ENCODE results near the gene UBAC2.

UBAC2 gene

DNA sequence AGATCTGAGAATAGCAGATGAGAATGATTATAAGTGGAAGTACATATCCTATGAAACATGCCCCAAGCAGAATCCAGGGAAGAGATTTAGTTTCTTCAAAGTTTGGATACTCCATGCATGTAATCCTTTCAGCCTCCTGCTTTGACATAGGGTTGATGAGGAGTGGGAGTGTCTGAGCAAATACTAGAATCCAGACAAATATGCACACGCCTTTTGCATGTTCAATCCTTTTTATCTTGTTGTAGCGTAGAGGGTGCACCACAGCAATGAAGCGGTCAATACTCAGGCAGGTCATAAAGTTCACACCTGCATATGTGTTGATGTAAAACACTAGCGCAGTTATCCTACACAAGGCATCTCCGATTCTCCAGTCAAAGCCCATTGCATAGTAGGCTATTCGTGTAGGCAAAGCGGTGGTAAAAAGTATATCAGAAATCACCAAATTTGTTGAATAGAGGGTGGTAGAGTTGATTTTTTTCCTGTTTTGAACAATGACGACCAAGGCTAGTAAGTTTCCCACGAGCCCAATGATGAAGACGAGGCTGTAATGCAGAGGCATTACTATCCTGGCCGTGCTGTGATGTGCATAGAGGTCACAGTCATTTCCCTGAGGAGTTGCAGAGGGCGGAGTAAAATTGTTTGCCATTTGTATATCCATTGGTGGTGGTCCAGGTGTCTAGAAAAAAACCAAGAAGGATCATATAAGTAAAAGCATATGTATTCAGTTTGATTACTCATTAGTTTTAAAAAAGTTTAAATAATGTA lies 95.0 kb downstream of the UBAC2 start:
- peaks cover 21% of the 10 kb centered on the region; the same call in 1 of the 2 replicates for H3K36me3 ChIP-seq (ENCODE audit: insufficient read depth, low read length)
- TF ChIP-seq EZH2 (IDR thresholded peaks at IDR 0.05; ENCODE audit: borderline replicate concordance, low read depth, low read length, severe bottlenecking), result no peak
- TF ChIP-seq, protein P1, sequence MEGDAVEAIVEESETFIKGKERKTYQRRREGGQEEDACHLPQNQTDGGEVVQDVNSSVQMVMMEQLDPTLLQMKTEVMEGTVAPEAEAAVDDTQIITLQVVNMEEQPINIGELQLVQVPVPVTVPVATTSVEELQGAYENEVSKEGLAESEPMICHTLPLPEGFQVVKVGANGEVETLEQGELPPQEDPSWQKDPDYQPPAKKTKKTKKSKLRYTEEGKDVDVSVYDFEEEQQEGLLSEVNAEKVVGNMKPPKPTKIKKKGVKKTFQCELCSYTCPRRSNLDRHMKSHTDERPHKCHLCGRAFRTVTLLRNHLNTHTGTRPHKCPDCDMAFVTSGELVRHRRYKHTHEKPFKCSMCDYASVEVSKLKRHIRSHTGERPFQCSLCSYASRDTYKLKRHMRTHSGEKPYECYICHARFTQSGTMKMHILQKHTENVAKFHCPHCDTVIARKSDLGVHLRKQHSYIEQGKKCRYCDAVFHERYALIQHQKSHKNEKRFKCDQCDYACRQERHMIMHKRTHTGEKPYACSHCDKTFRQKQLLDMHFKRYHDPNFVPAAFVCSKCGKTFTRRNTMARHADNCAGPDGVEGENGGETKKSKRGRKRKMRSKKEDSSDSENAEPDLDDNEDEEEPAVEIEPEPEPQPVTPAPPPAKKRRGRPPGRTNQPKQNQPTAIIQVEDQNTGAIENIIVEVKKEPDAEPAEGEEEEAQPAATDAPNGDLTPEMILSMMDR (IDR thresholded peaks at IDR 0.05; ENCODE audit: borderline replicate concordance, extremely low read depth, low read length, poor library complexity, severe bottlenecking), result no peak
- H3K9me3 ChIP-seq (ENCODE audit: insufficient read depth, low read length, severe bottlenecking), result no peaks in the 10 kb centered on the region
- no peaks in the 10 kb centered on the region for H3K4me1 ChIP-seq (ENCODE audit: insufficient read depth, low read length)
- H3K27ac ChIP-seq (ENCODE audit: low read length), result no peak overlapping the region
- DNase-seq, result no peak
- H3K79me2 ChIP-seq (ENCODE audit: insufficient read depth, low read length), result peaks cover 10% of the 10 kb centered on the region; the same call in 1 of the 2 replicates
- no peak for ATAC-seq (ENCODE audit: insufficient read depth, low read depth)
- H3K4me2 ChIP-seq (ENCODE audit: insufficient read depth, low read length), result no peak overlapping the region
- H3K4me3 ChIP-seq (ENCODE audit: low read depth in 1 of 2, low read length in 2 of 2), result no peak overlapping the region
- H3K9ac ChIP-seq (ENCODE audit: low read depth, low read length), result no peak overlapping the region
- no peaks in the 10 kb centered on the region for H3K27me3 ChIP-seq (ENCODE audit: insufficient read depth, low read length, poor library complexity)
- H2AFZ ChIP-seq (ENCODE audit: low read depth, low read length), result no peak overlapping the region
- peaks cover 7% of the 10 kb centered on the region; the same call in 1 of the 2 replicates for H4K20me1 ChIP-seq (ENCODE audit: insufficient read depth, low read length)

DNA sequence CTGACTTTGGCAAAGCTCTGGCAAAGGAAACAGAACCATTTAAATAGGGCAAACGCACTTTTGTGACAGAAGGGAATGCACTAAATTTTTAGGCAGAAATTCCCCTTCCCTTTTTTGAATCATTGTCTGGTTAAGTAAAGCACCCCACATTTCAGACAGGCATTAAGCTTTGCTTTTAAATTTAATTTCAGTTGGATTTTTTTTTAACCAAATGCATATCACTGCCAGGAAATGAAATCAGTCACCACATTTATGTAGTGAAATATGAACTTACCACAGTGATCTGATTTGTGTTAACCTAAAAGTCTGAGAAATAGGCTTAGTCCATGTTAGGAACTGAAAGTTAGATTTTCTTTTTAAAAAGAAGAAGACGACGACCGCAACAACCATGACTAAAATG lies 95.7 kb downstream of the UBAC2 start:
- Histone ChIP-seq H3K27me3 (ENCODE audit: insufficient read depth, low read length, poor library complexity) (no peaks in the 10 kb centered on the region), H3K27ac (ENCODE audit: low read length) (no peak overlapping the region), H3K4me2 (ENCODE audit: insufficient read depth, low read length) (no peak overlapping the region), H3K79me2 (ENCODE audit: insufficient read depth, low read length) (peaks cover 10% of the 10 kb centered on the region; the same call in 1 of the 2 replicates), H3K36me3 (ENCODE audit: insufficient read depth, low read length) (peaks cover 21% of the 10 kb centered on the region; the same call in 1 of the 2 replicates), H4K20me1 (ENCODE audit: insufficient read depth, low read length) (peaks cover 9% of the 10 kb centered on the region; the same call in 1 of the 2 replicates), H2AFZ (ENCODE audit: low read depth, low read length) (no peak overlapping the region), H3K9ac (ENCODE audit: low read depth, low read length) (no peak overlapping the region), H3K4me1 (ENCODE audit: insufficient read depth, low read length) (no peaks in the 10 kb centered on the region), H3K4me3 (ENCODE audit: low read depth in 1 of 2, low read length in 2 of 2) (no peak overlapping the region), H3K9me3 (ENCODE audit: insufficient read depth, low read length, severe bottlenecking) (no peaks in the 10 kb centered on the region)
- ATAC-seq (ENCODE audit: insufficient read depth, low read depth) (no peak), DNase-seq (no peak)
- TF ChIP-seq, protein P1 (IDR thresholded peaks at IDR 0.05; ENCODE audit: borderline replicate concordance, extremely low read depth, low read length, poor library complexity, severe bottlenecking), result no peak
- TF ChIP-seq EZH2 (IDR thresholded peaks at IDR 0.05; ENCODE audit: borderline replicate concordance, low read depth, low read length, severe bottlenecking), result no peak

DNA sequence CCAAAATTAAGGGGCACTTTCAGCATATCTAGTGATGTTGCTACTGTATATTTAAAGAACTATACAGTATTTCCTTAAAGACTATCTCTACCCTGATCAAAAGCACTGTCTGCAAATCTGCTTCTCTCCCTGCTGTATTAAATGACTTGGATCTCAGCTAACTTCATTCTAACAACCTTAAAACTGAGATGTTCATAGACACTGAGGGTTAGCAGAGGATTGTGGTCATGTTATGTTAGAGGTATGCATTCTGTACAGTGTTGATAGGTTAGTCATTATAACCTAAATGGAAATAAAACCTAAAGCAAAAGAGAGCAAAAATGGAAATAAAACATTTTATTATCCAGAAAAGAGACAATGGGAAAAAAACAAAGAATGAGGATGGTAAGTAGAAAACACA lies 96.7 kb downstream of the UBAC2 start:
- H3K9ac ChIP-seq (ENCODE audit: low read depth, low read length), result no peak overlapping the region
- ATAC-seq (ENCODE audit: insufficient read depth, low read depth), result no peak
- H3K36me3 ChIP-seq (ENCODE audit: insufficient read depth, low read length), result peaks cover 21% of the 10 kb centered on the region; the same call in 1 of the 2 replicates
- no peak overlapping the region for H3K4me2 ChIP-seq (ENCODE audit: insufficient read depth, low read length)
- no peaks in the 10 kb centered on the region for H3K27me3 ChIP-seq (ENCODE audit: insufficient read depth, low read length, poor library complexity)
- H3K79me2 ChIP-seq (ENCODE audit: insufficient read depth, low read length), result peaks cover 10% of the 10 kb centered on the region; the same call in 1 of the 2 replicates
- peaks cover 9% of the 10 kb centered on the region; the same call in 1 of the 2 replicates for H4K20me1 ChIP-seq (ENCODE audit: insufficient read depth, low read length)
- no peak for TF ChIP-seq EZH2 (IDR thresholded peaks at IDR 0.05; ENCODE audit: borderline replicate concordance, low read depth, low read length, severe bottlenecking)
- TF ChIP-seq, protein P1 (IDR thresholded peaks at IDR 0.05; ENCODE audit: borderline replicate concordance, extremely low read depth, low read length, poor library complexity, severe bottlenecking), result no peak
- H2AFZ ChIP-seq (ENCODE audit: low read depth, low read length), result no peak overlapping the region
- H3K9me3 ChIP-seq (ENCODE audit: insufficient read depth, low read length, severe bottlenecking), result no peaks in the 10 kb centered on the region
- DNase-seq, result no peak
- no peak overlapping the region for H3K4me3 ChIP-seq (ENCODE audit: low read depth in 1 of 2, low read length in 2 of 2)
- H3K27ac ChIP-seq (ENCODE audit: low read length), result no peak overlapping the region
- no peaks in the 10 kb centered on the region for H3K4me1 ChIP-seq (ENCODE audit: insufficient read depth, low read length)

Data from DND-41 (cell line).